Memory B cell (primary cell): ENCODE data around the gene POLN.

Experiments
- ATAC-seq: fragments of 150-1000 bp; cut with Tn5 transposase; 2 replicates; pipeline ENCODE4 v1.10.0; 2021; ENCODE audit warnings: low read depth, mild to moderate bottlenecking, moderate library complexity
- DNase-seq, 2 donors: peaks; one replicate each; pipeline ENCODE4 v3.0.0; 2022; ENCODE audit warnings: low spot score in 2 of 2
- H3K27ac Mint-ChIP-seq: one replicate; pipeline ENCODE4 v1.8.0; 2022; ENCODE audit warnings: mild to moderate bottlenecking, moderate library complexity, mixed read lengths
- H3K27me3 Mint-ChIP-seq: one replicate; pipeline ENCODE4 v1.8.0; 2022; ENCODE audit warnings: mixed read lengths
- H3K36me3 Mint-ChIP-seq: one replicate; pipeline ENCODE4 v1.8.0; 2022; ENCODE audit warnings: mild to moderate bottlenecking, mixed read lengths
- H3K4me1 Mint-ChIP-seq: one replicate; pipeline ENCODE4 v1.8.0; 2022; ENCODE audit warnings: mixed read lengths
- H3K4me3 Mint-ChIP-seq: one replicate; pipeline ENCODE4 v1.8.0; 2022; ENCODE audit warnings: mild to moderate bottlenecking, moderate library complexity, mixed read lengths
- H3K9me3 Mint-ChIP-seq: one replicate; pipeline ENCODE4 v1.8.0; 2022; ENCODE audit warnings: mixed read lengths

Gene POLN

GRCh38 chr4:2075171-2075986 is 166.5 kb downstream of the POLN start:
- Mint-ChIP-seq H3K9me3 (no peaks in the 10 kb centered on the region), H3K4me3 (no peak overlapping the region), H3K4me1 (no peaks in the 10 kb centered on the region), H3K36me3 (no peaks in the 10 kb centered on the region), H3K27me3 (peaks cover 7% of the 10 kb centered on the region), H3K27ac (no peak overlapping the region)
- no peak for DNase-seq
- no peak for ATAC-seq

GRCh38 chr4:2074588-2074987 is 167.3 kb downstream of the POLN start:
- Mint-ChIP-seq H3K36me3 (no peaks in the 10 kb centered on the region), H3K4me1 (no peaks in the 10 kb centered on the region), H3K27me3 (peaks cover 7% of the 10 kb centered on the region), H3K9me3 (no peaks in the 10 kb centered on the region), H3K27ac (no peak overlapping the region), H3K4me3 (no peak overlapping the region)
- ATAC-seq (no peak), DNase-seq (no peak)

- Mint-ChIP-seq H3K4me1 (no peaks in the 10 kb centered on the region), H3K36me3 (no peaks in the 10 kb centered on the region), H3K9me3 (no peaks in the 10 kb centered on the region), H3K27me3 (peaks cover 6% of the 10 kb centered on the region), H3K4me3 (no peak overlapping the region), H3K27ac (no peak overlapping the region)
- DNase-seq = no peak
- ATAC-seq = no peak
Measured at GRCh38 chr4:2073808-2074481, 168.0 kb downstream of the POLN start.

- peaks cover 3% of the 10 kb centered on the region for H3K4me1 Mint-ChIP-seq
- peaks cover 6% of the 10 kb centered on the region for H3K27me3 Mint-ChIP-seq
- no peak for ATAC-seq
Measured at GRCh38 chr4:2072971-2073807, 168.7 kb downstream of the POLN start.

GRCh38 chr4:2071912-2072867 is 169.7 kb downstream of the POLN start:
- Mint-ChIP-seq H3K4me1 (peaks cover 3% of the 10 kb centered on the region), H3K27ac (no peak overlapping the region), H3K27me3 (peaks cover 6% of the 10 kb centered on the region), H3K9me3 (no peaks in the 10 kb centered on the region), H3K36me3 (no peaks in the 10 kb centered on the region), H3K4me3 (no peak overlapping the region)
- ATAC-seq (no peak), DNase-seq (no peak)

More at GRCh38 chr4:2072971-2073807, 168.7 kb downstream of the POLN start:
- DNase-seq = no peak
- Mint-ChIP-seq H3K27ac (no peak overlapping the region), H3K4me3 (no peak overlapping the region), H3K36me3 (no peaks in the 10 kb centered on the region), H3K9me3 (no peaks in the 10 kb centered on the region)

GRCh38 chr4:2071252-2071911 is 170.5 kb downstream of the POLN start:
- Mint-ChIP-seq H3K4me1 (peaks cover 3% of the 10 kb centered on the region), H3K4me3 (no peak overlapping the region), H3K27ac (no peak overlapping the region)

GRCh38 chr4:2070421-2071251 is 171.3 kb downstream of the POLN start:
- H3K36me3 Mint-ChIP-seq = no peaks in the 10 kb centered on the region
- no peak overlapping the region for H3K27ac Mint-ChIP-seq
- DNase-seq = no peak
- ATAC-seq = no peak
- no peak overlapping the region for H3K4me3 Mint-ChIP-seq
- H3K9me3 Mint-ChIP-seq = no peaks in the 10 kb centered on the region
- H3K27me3 Mint-ChIP-seq = peaks cover 5% of the 10 kb centered on the region
- peaks cover 3% of the 10 kb centered on the region for H3K4me1 Mint-ChIP-seq

More at GRCh38 chr4:2071252-2071911, 170.5 kb downstream of the POLN start:
- Mint-ChIP-seq H3K36me3 (no peaks in the 10 kb centered on the region), H3K27me3 (peaks cover 4% of the 10 kb centered on the region), H3K9me3 (no peaks in the 10 kb centered on the region)
- no peak for ATAC-seq
- DNase-seq = no peak

- Mint-ChIP-seq H3K27me3 (peaks cover 5% of the 10 kb centered on the region), H3K4me3 (no peak overlapping the region), H3K4me1 (peaks cover 3% of the 10 kb centered on the region), H3K27ac (no peak overlapping the region), H3K9me3 (no peaks in the 10 kb centered on the region), H3K36me3 (no peaks in the 10 kb centered on the region)
- ATAC-seq (no peak), DNase-seq (no peak)
Measured at GRCh38 chr4:2069986-2070385, 171.9 kb downstream of the POLN start.

GRCh38 chr4:2069161-2069971 is 172.6 kb downstream of the POLN start:
- Mint-ChIP-seq H3K4me3 (no peak overlapping the region), H3K4me1 (peaks cover 3% of the 10 kb centered on the region), H3K36me3 (no peaks in the 10 kb centered on the region), H3K27ac (no peak overlapping the region), H3K27me3 (peaks cover 5% of the 10 kb centered on the region), H3K9me3 (no peaks in the 10 kb centered on the region)
- DNase-seq (no peak), ATAC-seq (no peak)

- no peak overlapping the region for H3K4me3 Mint-ChIP-seq
- peaks cover 3% of the 10 kb centered on the region for H3K4me1 Mint-ChIP-seq
- peaks cover 5% of the 10 kb centered on the region for H3K27me3 Mint-ChIP-seq
- H3K36me3 Mint-ChIP-seq = no peaks in the 10 kb centered on the region
- no peak overlapping the region for H3K27ac Mint-ChIP-seq
- no peak for DNase-seq
- ATAC-seq = no peak
- H3K9me3 Mint-ChIP-seq = no peaks in the 10 kb centered on the region
Measured at GRCh38 chr4:2068566-2068965, 173.4 kb downstream of the POLN start.

GRCh38 chr4:2068198-2068470 is 173.8 kb downstream of the POLN start:
- Mint-ChIP-seq H3K9me3 (no peaks in the 10 kb centered on the region), H3K4me1 (peaks cover 3% of the 10 kb centered on the region), H3K36me3 (no peaks in the 10 kb centered on the region), H3K27ac (no peak overlapping the region), H3K4me3 (no peak overlapping the region), H3K27me3 (peaks cover 5% of the 10 kb centered on the region)
- ATAC-seq (no peak), DNase-seq (no peak)
